Activated T-helper 9 cell treated with anti-CD3 and anti-CD28 coated beads, Interleukin-2, amount 50 U/mL, for 16 hours (primary cell): Measurements from ENCODE around the gene CD99.
A peak's percentile ranks its signal among the peaks of the same experiment; 100 is the strongest.
"Not testable (repeated sequence)": the region's sequence is repeated elsewhere in the genome, so short reads cannot be mapped to it uniquely, and the experiment has no call there.

Experiments
- DNase-seq: peaks from one replicate; pipeline ENCODE4 v3.0.0-alpha.2; 2020; ENCODE audit warnings: low read depth

CD99 gene

GRCh38 chrX:2690856-2691542, at the start of gene CD99:
Gene CD99 (plus strand): TSS chrX:2691295. CDS start chrX:2691361, 66 bp downstream.
- peak; percentile 89 for DNase-seq

GRCh38 chrX:2642146-2642545, 48.9 kb upstream of the CD99 start:
- no peak for DNase-seq

DNA sequence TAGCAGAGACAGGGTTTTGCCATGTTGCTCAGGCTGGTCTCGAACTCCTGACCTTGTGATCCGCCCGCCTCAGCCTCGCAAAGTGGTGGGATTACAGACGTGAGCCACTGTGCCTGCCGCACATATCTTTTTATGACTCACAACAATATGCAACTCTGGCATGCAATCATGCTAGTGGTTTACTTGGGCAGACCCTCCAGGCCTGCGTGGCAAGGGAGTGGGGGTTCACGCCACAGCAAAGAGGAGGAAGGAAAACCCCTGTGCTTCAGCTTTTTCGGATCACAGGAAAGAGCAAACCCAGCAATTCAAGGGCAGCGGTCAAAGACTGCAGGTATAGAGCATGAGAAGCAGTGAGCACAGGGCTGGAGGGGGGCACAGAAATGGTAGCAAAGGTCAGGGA, 48.3 kb upstream of the CD99 start:
- DNase-seq: no peak

- DNase-seq: no peak
These were observed 47.2 kb upstream of the CD99 start for GRCh38 chrX:2643880-2644279.

DNA sequence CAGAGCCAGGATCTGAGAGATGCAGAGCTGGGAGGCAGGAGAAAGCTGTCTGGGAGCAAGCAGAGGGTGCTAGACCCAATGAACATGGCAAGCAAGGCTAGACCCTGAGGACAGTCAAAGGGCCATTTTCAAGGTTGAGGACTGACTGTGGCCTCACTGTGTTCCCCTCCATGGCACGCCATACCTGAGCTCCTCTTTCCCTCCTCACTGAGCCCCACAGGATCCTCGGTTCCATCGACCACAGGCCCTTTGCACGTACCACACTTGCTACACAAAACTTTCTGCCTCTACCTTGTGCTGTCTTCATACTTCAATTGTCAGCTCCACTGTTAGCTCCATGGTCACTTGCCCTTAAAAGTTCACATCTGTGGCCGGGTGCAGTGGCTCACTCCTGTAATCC, 45.5 kb upstream of the CD99 start:
- DNase-seq: no peak

DNA sequence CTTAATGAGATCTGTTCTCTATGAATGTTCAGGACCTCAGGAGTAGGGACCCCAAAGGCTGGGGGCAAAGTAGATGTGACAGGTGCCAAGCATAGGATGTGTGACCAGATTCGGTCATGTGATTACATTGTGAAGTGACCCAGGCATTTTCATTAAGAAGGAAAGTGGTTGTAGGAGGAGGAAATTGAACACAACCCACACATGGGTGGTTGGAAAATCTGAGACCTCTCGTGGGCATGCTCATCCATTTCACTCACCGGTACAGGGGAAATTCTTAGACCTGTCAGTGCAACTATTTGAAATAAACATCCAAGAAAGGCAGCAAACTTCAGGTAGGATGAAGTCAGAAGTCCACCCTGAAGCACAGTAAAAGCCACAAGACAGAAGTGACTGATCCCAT, 43.5 kb upstream of the CD99 start:
- no peak for DNase-seq

DNA sequence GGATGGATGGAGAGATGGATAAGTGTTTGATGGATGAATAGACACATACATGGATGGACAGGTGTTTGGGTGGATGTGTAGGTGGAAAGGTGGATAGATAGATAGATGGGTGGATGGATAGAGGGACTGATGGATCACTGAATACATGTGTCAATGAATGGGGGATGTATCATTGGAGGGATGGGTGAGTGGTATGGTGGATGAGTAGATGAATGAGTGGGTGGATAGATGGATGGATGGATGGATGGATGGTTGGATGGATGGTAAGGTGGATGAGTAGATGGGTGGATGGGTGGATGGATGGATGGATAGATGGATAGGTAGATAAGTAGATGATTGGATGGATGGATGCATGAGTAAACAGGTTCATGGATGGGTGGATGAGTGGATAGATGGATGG, 41.1 kb upstream of the CD99 start:
- DNase-seq: no peak

DNA sequence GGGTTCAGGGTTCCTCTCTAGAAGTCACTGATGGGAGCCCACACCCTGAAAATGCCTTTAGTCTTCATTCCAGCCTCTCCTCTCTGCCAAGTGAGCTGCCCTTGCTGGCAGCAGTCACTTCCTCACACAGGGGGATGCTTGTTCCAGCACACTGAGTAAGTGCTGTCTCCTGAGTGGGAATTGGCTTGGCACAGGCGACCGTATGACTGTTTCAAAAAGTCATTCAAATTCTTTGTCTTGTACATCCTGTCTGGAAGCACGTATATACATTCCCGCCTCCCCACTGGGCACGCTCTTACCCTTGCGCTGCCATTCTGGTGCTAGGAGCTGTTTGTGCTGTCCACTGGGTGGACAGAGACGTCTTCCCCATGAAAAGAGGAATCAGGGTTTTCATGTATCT, 40.2 kb upstream of the CD99 start:
- no peak for DNase-seq

GRCh38 chrX:2652106-2652505, 39.0 kb upstream of the CD99 start:
- DNase-seq: no peak

DNA sequence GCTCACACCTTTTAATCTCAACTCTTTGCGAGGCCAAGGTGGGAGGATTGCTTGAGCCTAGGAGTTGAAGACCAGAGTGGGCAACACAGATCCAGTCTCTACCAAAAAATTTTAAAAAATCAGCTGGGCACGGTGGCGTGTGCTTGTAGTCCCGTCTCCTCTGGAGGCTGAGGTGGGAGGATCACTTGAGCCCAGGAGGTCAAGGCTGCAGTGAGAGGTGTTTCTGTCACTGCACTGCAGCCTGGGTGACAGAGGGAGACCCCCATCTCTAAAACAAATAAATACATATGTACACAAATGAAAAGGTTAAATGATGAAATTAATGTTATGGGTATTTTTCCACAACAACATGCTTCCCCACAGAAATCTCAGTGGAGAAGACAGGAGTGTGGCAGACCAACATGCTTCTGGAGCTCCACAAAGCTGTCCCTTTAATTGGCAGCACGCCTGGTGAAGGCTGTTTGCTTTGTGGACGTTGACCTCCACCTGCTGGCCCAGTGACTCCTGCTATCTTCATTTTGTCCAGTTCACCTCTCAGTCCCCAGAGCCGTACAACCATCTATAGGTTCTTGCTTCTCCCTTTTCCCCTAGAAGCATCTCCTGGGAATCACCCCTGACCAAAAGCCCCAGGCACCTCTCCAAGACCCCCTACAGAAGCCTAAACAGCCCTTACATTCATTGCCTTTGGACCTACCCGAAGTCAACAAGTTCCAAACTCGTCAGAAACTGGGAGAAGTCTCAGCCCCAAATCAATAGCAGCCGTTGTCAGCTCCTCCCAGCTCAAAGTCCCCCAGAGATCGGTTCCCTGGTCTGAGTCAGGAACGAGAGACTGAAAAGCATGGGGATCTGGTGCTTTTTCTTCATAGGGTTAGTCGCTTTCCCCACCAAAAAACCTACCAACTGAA, 36.4 kb upstream of the CD99 start:
- no peak for DNase-seq

DNA sequence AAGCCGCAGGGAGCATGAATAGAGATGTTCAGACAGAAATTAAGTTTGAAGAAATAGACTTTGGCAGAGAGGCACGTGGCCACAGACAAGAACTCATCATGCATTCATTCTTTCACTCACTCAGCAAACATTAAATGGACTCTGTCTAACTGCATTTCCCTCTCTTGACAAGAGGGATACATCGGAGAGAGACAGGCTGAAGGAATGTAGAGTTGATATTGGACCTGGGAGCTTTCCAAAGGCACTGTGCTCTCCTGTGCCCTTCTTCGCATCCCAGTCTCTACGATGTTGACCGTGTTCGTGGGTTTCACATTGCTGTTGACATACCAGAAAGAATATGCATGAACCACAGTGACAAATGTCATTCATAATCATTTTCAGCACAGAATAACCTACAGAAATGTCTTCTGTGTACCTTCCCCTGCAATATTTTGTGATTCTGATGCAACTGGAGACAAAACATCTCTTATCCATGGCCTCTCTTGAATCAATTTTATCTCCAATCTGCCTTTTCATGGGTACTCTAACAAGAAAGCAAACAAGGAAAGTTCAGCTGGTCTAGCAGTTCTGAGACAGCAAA, 34.7 kb upstream of the CD99 start:
- DNase-seq: no peak

DNA sequence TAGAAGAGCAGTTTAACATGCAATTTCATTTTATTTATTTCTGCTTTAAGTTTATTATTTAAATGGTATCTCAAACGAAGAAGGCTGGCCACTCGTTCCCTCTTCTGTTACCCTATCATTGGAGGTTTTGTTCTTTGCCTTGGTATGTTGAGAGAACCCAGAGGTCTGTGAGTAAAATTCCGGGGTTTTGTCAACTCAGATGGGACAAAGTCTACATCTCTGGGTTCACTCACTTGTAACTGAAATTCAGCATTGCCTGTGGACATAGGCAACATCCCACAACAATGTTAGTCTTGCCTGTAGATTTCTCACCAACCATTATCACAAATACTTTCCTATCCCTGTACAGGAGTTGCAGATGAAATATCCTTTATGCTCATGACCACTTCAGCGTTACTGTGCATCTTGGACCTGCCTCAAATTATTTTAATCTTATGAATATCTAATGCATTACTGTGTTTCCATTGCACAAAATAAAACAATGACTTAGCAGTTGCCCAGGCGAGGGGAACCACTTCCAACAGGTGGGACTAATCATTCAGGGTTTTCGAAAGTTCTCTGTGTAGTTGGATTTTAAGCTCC, 33.5 kb upstream of the CD99 start:
- DNase-seq: no peak

DNA sequence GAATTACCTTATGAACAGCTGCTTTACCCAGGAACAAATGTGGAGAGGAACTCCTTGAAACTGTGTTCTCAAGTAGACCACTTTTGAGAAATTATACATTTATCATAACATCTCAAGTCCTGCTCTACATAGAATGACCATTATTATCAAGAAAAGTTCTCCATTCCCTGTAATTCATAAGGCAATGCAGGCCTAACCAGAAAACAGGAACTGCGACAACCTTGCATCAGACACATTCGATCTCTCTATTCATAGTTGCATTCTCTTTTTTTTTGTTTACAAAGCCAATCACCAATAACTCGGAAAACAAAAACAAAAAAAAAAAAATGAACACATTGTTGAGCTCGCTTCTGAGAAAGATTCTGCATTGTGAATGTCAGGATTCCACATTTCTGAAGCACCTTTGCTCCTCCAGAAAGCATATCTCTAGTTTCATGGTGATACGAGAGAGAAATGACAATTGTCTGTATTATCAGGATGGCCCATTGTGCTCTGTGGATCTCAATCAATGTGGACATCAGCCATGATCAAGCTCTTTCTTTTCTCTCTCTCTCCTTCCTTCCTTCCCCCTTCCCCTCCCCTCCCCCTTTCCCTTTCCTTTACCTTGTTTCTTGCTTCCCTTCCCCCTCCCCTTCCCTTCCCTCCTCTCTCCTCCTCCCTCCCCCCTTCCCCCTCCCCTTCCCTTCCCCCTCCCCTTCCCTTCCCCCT, 32.4 kb upstream of the CD99 start:
- DNase-seq: no peak

GRCh38 chrX:2662586-2662985, 28.5 kb upstream of the CD99 start:
- no peak for DNase-seq

DNA sequence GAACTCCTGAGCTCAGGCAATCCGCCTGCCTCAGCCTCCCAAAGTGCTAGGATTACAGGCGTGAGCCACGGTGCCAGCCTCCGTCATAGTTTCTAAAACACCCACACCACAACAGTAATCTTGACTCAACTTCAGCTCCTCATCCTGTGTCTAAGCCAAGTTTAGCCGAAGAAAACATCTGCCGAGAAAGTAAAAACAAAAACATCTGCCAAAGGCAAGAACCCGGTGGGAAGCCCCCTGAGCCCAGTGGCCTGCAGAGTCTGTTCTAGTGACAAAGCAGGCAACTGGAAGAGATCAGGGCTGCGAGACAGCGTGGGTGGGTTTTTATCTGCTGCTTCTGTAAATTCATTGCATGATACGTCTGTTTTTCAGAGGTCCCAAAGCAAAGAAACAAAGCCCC, 26.6 kb upstream of the CD99 start:
- no peak for DNase-seq

DNA sequence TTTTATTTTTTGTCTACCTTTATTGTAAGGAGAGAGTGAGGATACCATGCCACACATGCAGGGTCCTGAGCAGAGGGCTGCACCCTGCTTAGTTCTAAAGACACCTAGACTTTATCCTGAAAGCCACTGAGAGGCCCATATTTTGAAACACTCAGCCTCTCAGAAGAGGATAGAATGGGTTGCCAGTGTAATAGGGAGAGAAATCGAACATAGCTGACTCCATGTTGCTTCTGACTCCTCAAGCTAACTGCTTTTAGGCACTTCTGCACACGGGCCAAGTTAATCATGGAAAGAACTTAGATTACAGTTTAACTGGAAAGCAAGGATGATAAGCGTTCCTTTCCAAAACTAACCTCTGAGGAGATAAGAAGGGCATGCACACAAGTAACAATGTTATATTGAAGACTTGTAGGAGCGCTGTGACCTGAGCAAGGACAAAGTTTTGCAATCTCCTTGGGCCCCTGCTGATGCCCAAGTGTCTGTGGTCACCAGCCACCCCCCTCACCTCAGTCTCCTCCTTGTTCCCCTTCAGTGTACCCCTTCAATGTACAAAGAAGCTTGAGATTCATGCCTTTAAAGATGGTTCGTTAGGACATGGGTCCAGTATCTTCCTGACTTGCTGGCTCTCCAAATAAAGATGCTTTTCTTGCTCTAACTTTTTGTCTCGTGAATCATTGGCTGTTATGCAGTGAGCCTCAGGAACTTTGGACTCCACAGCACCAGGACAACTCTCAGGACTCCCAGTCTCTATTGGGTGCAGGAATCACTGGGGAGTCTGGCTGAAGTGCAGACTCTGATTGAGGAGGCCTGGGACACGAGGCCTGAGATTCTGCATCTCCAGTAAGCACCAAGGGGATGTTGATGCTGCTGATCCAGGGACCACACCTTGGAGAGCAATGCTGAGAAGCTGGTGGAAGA, 25.4 kb upstream of the CD99 start:
- DNase-seq: no peak

- no peak for DNase-seq
These were observed 24.6 kb upstream of the CD99 start for GRCh38 chrX:2666491-2666890.

- DNase-seq: no peak
These were observed 20.1 kb upstream of the CD99 start for GRCh38 chrX:2670978-2671377.

- no peak for DNase-seq
These were observed 19.0 kb upstream of the CD99 start for GRCh38 chrX:2672084-2672483.

- no peak for DNase-seq
These were observed 17.5 kb upstream of the CD99 start for GRCh38 chrX:2673611-2674010.

GRCh38 chrX:2675657-2676200, 15.4 kb upstream of the CD99 start:
- not testable (repeated sequence) for DNase-seq
